PC-3 (cell line): ENCODE data around the gene KDM5B. TPM values are rescaled to one million over a fixed set of nuclear protein-coding genes. Genes with fewer than 3 reads are reported as not detected.

Experiments
- ATAC-seq: fragments of 200-7000 bp; cut with Tn5 transposase; 2 replicates; pipeline ENCODE4 v1.9.1; 2020; ENCODE audit warnings: mild to moderate bottlenecking, moderate library complexity
- Bru-seq: library from RNA; stranded (reverse); fragments of 400-500 nt; gene quantifications from one replicate; lab custom pipeline; 2021; lab: Mats Ljungman, UMichigan
- BruChase-seq, 2 experiments: library from RNA; stranded (reverse); fragments of 400-500 nt; gene quantifications; one replicate each; lab custom pipeline; 2021; lab: Mats Ljungman, UMichigan
- BruUV-seq: library from RNA; stranded (reverse); fragments of 400-500 nt; replicated peaks from 2 replicates; lab custom pipeline; 2021; lab: Mats Ljungman, UMichigan
- CTCF ChIA-PET: fragments of 300-600 bp; sonication (Branson Sonifier 250); formaldehyde crosslinking; loops from one replicate; lab custom pipeline; 2022; ENCODE audit warnings: antibody characterized with exemption; lab: Charles Lee
- POLR2A ChIA-PET: fragments of 300-600 bp; sonication (Branson Sonifier 250); formaldehyde crosslinking; loops from one replicate; lab custom pipeline; 2022; ENCODE audit warnings: antibody characterized with exemption; ENCODE audit not compliant: unreplicated experiment; lab: Charles Lee
- DNase-seq: peaks from one replicate; pipeline ENCODE4 v3.0.0-alpha.2; 2015
- H2AFZ ChIP-seq: fragments of 300-600 bp; sonication (generic); 2 replicates; pipeline ENCODE4 v1.6.0; 2016; ENCODE audit warnings: antibody characterized with exemption, low read length
- H3F3A ChIP-seq: fragments of 300-600 bp; sonication (generic); one replicate; pipeline ENCODE4 v1.6.0; 2017; ENCODE audit warnings: antibody characterized with exemption, low read length, control low read depth, mild to moderate bottlenecking; ENCODE audit not compliant: unreplicated experiment
- H3K27ac ChIP-seq: fragments of 300-600 bp; sonication (generic); 2 replicates; pipeline ENCODE4 v1.5.1; 2016; ENCODE audit warnings: mild to moderate bottlenecking, low read length
- H3K27me3 ChIP-seq: fragments of 300-600 bp; sonication (generic); 2 replicates; pipeline ENCODE4 v1.6.1; 2016; ENCODE audit warnings: low read length, mixed read lengths
- H3K36me3 ChIP-seq: fragments of 300-600 bp; sonication (generic); 2 replicates; pipeline ENCODE4 v1.6.1; 2016; ENCODE audit warnings: low read depth, mixed run types, low read length, mixed read lengths
- H3K4me1 ChIP-seq: fragments of 300-600 bp; sonication (generic); 2 replicates; pipeline ENCODE4 v1.5.1; 2016; ENCODE audit warnings: low read length; ENCODE audit not compliant: insufficient read depth
- H3K4me2 ChIP-seq: fragments of 300-600 bp; sonication (generic); 2 replicates; pipeline ENCODE4 v1.6.0; 2016; ENCODE audit warnings: low read length
- H3K4me3 ChIP-seq: fragments of 300-600 bp; sonication (generic); 2 replicates; pipeline ENCODE4 v1.5.1; 2016; ENCODE audit warnings: mild to moderate bottlenecking, low read length, mixed read lengths
- H3K79me2 ChIP-seq: fragments of 300-600 bp; sonication (generic); 2 replicates; pipeline ENCODE4 v1.6.1; 2017; ENCODE audit warnings: low read length, mixed read lengths
- H3K9ac ChIP-seq: fragments of 300-600 bp; sonication (generic); 2 replicates; pipeline ENCODE4 v1.6.0; 2016; ENCODE audit warnings: mild to moderate bottlenecking, low read length
- H3K9me2 ChIP-seq: fragments of 300-600 bp; sonication (generic); replicated peaks from 2 replicates; pipeline ENCODE4 v1.6.1; 2016; ENCODE audit warnings: mixed run types, low read length, mixed read lengths
- H3K9me3 ChIP-seq: fragments of 300-600 bp; sonication (generic); 2 replicates; pipeline ENCODE4 v1.6.1; 2016; ENCODE audit warnings: low read length, mixed read lengths
- H4K20me1 ChIP-seq: fragments of 300-600 bp; sonication (generic); 2 replicates; pipeline ENCODE4 v1.6.1; 2016; ENCODE audit warnings: low read length, mixed read lengths
- CTCF ChIP-seq: fragments of 300-600 bp; sonication (generic); conservative IDR thresholded peaks from 2 replicates; pipeline ENCODE4 v1.5.1; 2017; ENCODE audit warnings: antibody characterized with exemption, low read depth, mild to moderate bottlenecking, low read length
- EZH2 ChIP-seq: fragments of 300-600 bp; sonication (generic); IDR thresholded peaks from one replicate; pipeline ENCODE4 v1.6.1; 2017; ENCODE audit warnings: antibody characterized with exemption, mild to moderate bottlenecking, low read length; ENCODE audit not compliant: unreplicated experiment
- EZH2phosphoT487 ChIP-seq: fragments of 300-600 bp; sonication (generic); IDR thresholded peaks from 2 replicates; pipeline ENCODE4 v1.6.1; 2018; ENCODE audit warnings: mild to moderate bottlenecking, antibody characterized with exemption, low read length, borderline replicate concordance
- intact Hi-C: fragments of 100-400 bp; cut with micrococcal nuclease; formaldehyde crosslinking; loops from 2 replicates; pipeline ENCODE4 v1.9.0; 2023
- long read RNA-seq: library from polyadenylated mRNA; unstranded; transcript quantifications from one replicate; pipeline ENCODE4 v2.0.0, GENCODE V29; 2021; ENCODE audit not compliant: unreplicated experiment
- total RNA-seq: library from RNA; depleted of rRNA; stranded (reverse); fragments of >200 nt; gene quantifications from 2 replicates; pipeline ENCODE4 v1.2.3, GENCODE V29; 2014; rRNA removed

Gene KDM5B
- total RNA-seq (41.4 and 42.6 TPM in 2 replicates), Bru-seq, nascent RNA (percentile 92 among the genes with signal in this experiment), BruChase-seq, experiment 1, labeled RNA remaining after a 6-hour chase (percentile 88 among the genes with signal in this experiment), BruChase-seq, experiment 2, labeled RNA remaining after a 2-hour chase (percentile 91 among the genes with signal in this experiment)
- long read RNA-seq, full-length matches to known transcripts: 13 of 60 reads
- long read RNA-seq, partial matches to known transcripts: 41 of 60 reads
- long read RNA-seq, other reads (novel, unspliced or antisense): 6 of 60 reads

GRCh38 chr1:202807926-202808757 lies at the start of gene KDM5B:
Gene KDM5B (minus strand): TSS chr1:202808421. CDS start chr1:202808305, 116 bp downstream.
- TF ChIP-seq CTCF (no peak), EZH2phosphoT487 (no peak), EZH2 (no peak)
- no peaks in the 10 kb centered on the region for H3K9me2 ChIP-seq
- H3K4me1 ChIP-seq: peaks cover 49% of the 10 kb centered on the region
- peak; percentile 26 for ATAC-seq
- no peaks in the 10 kb centered on the region for H3K27me3 ChIP-seq
- H3K9ac ChIP-seq: peak within 1 kb of the TSS; percentile 83
- H3K36me3 ChIP-seq: no peaks in the 10 kb centered on the region
- H3K79me2 ChIP-seq: peaks cover 50% of the 10 kb centered on the region
- no peaks in the 10 kb centered on the region for H3K9me3 ChIP-seq
- intact Hi-C loops: loop anchor here (2.0 kb wide), 1 partner anchor 81 kb away; the partner anchor contains the start of gene RABIF
- peak within 1 kb of the TSS; percentile 91 for H3K4me3 ChIP-seq
- peak; percentile 70 for DNase-seq
- CTCF ChIA-PET: no interaction called here
- H3F3A ChIP-seq: no peaks in the 10 kb centered on the region
- POLR2A ChIA-PET: interaction anchor here (0.6 kb wide), 1 partner anchor 235 kb away, joined by 3 read pairs; no protein-coding TSS in a partner anchor
- peak within 1 kb of the TSS; percentile 48 for H3K27ac ChIP-seq
- H3K4me2 ChIP-seq: peak within 1 kb of the TSS; percentile 94
- H2AFZ ChIP-seq: peak within 1 kb of the TSS; percentile 75
- no TSS peak for BruUV-seq
- no peaks in the 10 kb centered on the region for H4K20me1 ChIP-seq

GRCh38 chr1:202857136-202857610 lies 49.0 kb upstream of the KDM5B start:
- POLR2A ChIA-PET: no interaction called here
- no peak overlapping the region for H3K9ac ChIP-seq
- ATAC-seq (no peak), DNase-seq (no peak)
- H3F3A ChIP-seq: no peaks in the 10 kb centered on the region
- TF ChIP-seq CTCF (no peak), EZH2 (no peak), EZH2phosphoT487 (no peak)
- BruUV-seq: no TSS peak
- H3K79me2 ChIP-seq: 0 out of 2 replicates have a peak, but pooled peaks cover 6% of the 10 kb centered on the region
- H3K27me3 ChIP-seq: no peaks in the 10 kb centered on the region
- H3K4me3 ChIP-seq: no peak overlapping the region
- CTCF ChIA-PET: no interaction called here
- intact Hi-C loops: no loop called here
- no peaks in the 10 kb centered on the region for H3K9me3 ChIP-seq
- no peaks in the 10 kb centered on the region for H4K20me1 ChIP-seq
- H3K27ac ChIP-seq: no peak overlapping the region
- no peaks in the 10 kb centered on the region for H3K9me2 ChIP-seq
- no peak overlapping the region for H2AFZ ChIP-seq
- H3K4me2 ChIP-seq: no peak overlapping the region
- peaks cover 11% of the 10 kb centered on the region; the same call in 1 of the 2 replicates for H3K4me1 ChIP-seq
- peaks cover 5% of the 10 kb centered on the region; the same call in 1 of the 2 replicates for H3K36me3 ChIP-seq
